VCaP (cell line): ENCODE results near the gene SELENOK.

Source experiments
- H3K27ac ChIP-seq: fragments of 450-650 bp; 2 replicates; pipeline ENCODE4 v1.5.1; 2017
- TF ChIP-seq, protein P1 (sequence below): fragments of 450-650 bp; conservative IDR thresholded peaks from 2 replicates; pipeline ENCODE4 v1.5.1; 2017; ENCODE audit warnings: mild to moderate bottlenecking, moderate library complexity

The SELENOK gene

GRCh38 chr3:53841296-53841695 lies 50.4 kb downstream of the SELENOK start:
- peak overlapping the region; percentile 94 for H3K27ac ChIP-seq
- TF ChIP-seq, protein P1, sequence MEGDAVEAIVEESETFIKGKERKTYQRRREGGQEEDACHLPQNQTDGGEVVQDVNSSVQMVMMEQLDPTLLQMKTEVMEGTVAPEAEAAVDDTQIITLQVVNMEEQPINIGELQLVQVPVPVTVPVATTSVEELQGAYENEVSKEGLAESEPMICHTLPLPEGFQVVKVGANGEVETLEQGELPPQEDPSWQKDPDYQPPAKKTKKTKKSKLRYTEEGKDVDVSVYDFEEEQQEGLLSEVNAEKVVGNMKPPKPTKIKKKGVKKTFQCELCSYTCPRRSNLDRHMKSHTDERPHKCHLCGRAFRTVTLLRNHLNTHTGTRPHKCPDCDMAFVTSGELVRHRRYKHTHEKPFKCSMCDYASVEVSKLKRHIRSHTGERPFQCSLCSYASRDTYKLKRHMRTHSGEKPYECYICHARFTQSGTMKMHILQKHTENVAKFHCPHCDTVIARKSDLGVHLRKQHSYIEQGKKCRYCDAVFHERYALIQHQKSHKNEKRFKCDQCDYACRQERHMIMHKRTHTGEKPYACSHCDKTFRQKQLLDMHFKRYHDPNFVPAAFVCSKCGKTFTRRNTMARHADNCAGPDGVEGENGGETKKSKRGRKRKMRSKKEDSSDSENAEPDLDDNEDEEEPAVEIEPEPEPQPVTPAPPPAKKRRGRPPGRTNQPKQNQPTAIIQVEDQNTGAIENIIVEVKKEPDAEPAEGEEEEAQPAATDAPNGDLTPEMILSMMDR = peak; percentile 72

GRCh38 chr3:53837331-53837730 lies 54.3 kb downstream of the SELENOK start:
- TF ChIP-seq, protein P1 = no peak
- H3K27ac ChIP-seq = no peak overlapping the region

DNA sequence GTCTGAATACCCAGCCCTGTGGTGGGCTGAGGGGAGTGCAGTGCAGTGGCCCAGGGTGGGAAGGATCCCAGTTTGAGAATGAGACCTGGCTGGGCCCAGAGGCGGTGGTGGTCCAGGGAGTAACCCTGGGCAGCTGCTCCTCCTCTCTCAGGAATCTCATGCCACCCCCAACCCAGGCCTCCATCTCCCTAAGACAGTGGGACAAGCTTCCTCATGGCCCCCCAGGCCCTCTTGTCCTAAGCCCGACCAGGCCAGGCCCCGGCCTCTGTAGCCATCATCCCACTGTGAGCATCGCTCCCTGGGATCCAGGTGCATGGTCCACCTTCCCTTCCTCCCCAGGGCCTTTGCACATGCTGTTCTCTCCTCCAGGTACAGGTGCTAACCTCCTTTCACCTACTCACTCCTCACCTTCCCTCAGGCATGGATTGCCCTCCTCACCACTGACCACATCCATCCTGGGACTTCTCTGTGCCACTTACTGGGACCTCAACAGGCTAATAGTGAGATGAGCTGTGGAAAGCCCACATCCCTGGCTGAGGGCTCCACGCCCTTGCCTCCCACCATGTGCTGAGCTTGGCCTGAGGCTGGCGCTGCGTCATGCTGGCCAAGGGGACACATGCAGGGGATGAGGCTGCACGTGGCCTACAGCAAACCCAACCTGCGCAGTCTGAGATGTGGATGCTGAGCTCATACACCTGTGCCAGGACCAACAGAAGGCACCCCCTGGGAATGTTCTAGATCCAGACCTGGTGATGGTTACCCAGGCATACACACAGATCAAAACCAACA lies 55.4 kb downstream of the SELENOK start:
- H3K27ac ChIP-seq = no peak overlapping the region
- TF ChIP-seq, protein P1 = no peak

DNA sequence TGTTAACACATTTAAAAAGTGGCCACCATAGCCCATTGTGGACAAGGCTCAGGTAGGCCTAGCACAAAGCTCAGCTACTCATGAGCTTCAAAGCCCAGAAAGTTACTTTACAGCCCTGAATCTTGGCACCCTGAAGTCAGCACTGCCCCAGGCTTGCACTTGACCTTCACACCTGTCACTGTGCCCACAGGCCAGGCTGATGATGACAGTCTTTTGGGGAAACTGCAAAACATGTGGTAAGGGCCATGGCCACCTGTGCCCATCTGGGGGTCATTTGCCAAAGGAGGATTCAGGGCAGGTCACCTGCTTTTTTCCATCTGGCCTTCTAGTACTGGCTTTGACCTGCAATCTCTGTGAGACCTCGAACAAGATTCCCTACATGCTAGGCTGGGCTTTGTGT lies 56.4 kb downstream of the SELENOK start:
- TF ChIP-seq, protein P1 = no peak
- H3K27ac ChIP-seq = no peak overlapping the region

- H3K27ac ChIP-seq = no peak overlapping the region
- TF ChIP-seq, protein P1 = no peak
Measured at GRCh38 chr3:53834429-53835095, 57.1 kb downstream of the SELENOK start.
